Measurements from ENCODE around the gene PTGDR.

- TF ChIP-seq TAF1 (IDR thresholded peaks at IDR 0.05; ENCODE audit: borderline replicate concordance, low read depth, low read length) (no peak), POLR2A (IDR thresholded peaks at IDR 0.05; ENCODE audit: low read depth, low read length) (no peak)
Observed at GRCh38 chr14:52267501-52268278, at the start of gene PTGDR.

Measured in GM12892 (cell line).